Transverse colon (tissue), 4 donors: ENCODE measurements around the gene PHACTR2. TPM values are rescaled to one million over a fixed set of nuclear protein-coding genes. Genes with fewer than 3 reads are reported as not detected.

Experiments used
- DNase-seq: peaks from one replicate; pipeline ENCODE4 v3.0.0-alpha.2; 2019
- H3K27ac ChIP-seq, 4 donors: fragments of 200-600 bp; sonication (generic); 2 replicates each; pipeline ENCODE4 v1.5.1; 2016 to 2018; ENCODE audit warnings: inconsistent platforms in 4 of 4
- H3K27me3 ChIP-seq: fragments of 200-600 bp; sonication (generic); 2 replicates; pipeline ENCODE4 v1.5.1; 2017; ENCODE audit warnings: inconsistent platforms
- H3K36me3 ChIP-seq, 4 donors: fragments of 200-600 bp; sonication (generic); 2 replicates each; pipeline ENCODE4 v1.5.1; 2017 to 2019; ENCODE audit warnings: inconsistent platforms in 4 of 4
- H3K4me1 ChIP-seq, 4 donors: fragments of 200-600 bp; sonication (generic); 2 replicates each; pipeline ENCODE4 v1.5.1; 2017 to 2020; ENCODE audit warnings: inconsistent platforms in 4 of 4
- H3K4me3 ChIP-seq, 4 donors: fragments of 200-600 bp; sonication (generic); 1 replicate in 1 of 4; 2 replicates in 3 of 4; pipeline versions ENCODE4 v1.5.1 to v1.6.1; 2017 to 2019; ENCODE audit warnings: inconsistent platforms in 4 of 4
- H3K9me3 ChIP-seq, 2 donors: fragments of 200-600 bp; sonication (generic); 2 replicates each; pipeline ENCODE4 v1.5.1; 2017 to 2019; ENCODE audit warnings: inconsistent platforms in 2 of 2
- CTCF ChIP-seq, 5 experiments: fragments of 200-600 bp in 3 of 5; fragments of 450-650 bp in 2 of 5; sonication (generic) in 3 of 5; IDR thresholded peaks; 1 replicate in 2 of 5; 2 replicates in 3 of 5; pipeline ENCODE4 v1.5.1; 2016 to 2017; ENCODE audit warnings: antibody characterized with exemption in 5 of 5, inconsistent platforms in 3 of 5, mild to moderate bottlenecking in 2 of 5, moderate library complexity in 1 of 5
- EP300 ChIP-seq: sonication (generic); formaldehyde crosslinking; IDR thresholded peaks from one replicate; pipeline ENCODE4 v1.6.1; 2017; ENCODE audit warnings: antibody characterized with exemption, low read depth
- POLR2A ChIP-seq: fragments of 450-650 bp; IDR thresholded peaks from one replicate; pipeline ENCODE4 v1.6.1; 2016; ENCODE audit warnings: antibody characterized with exemption, mild to moderate bottlenecking, moderate library complexity
- POLR2AphosphoS5 ChIP-seq, 3 donors: sonication (generic); formaldehyde crosslinking; IDR thresholded peaks; one replicate each; pipeline ENCODE4 v1.6.1; 2016; ENCODE audit warnings: antibody characterized with exemption in 3 of 3
- WGBS, 2 donors: methylation state at CpG; one replicate each; pipeline ENCODE4 v1.1.5; 2018; ENCODE audit warnings: low coverage in 1 of 2; 5-methylcytosine and 5-hydroxymethylcytosine counted together
- in situ Hi-C, 4 donors: fragments of 200-750 bp; cut with MboI; loops; one replicate each; pipeline versions ENCODE4 v1.15.0 to v1.15.1; 2017; ENCODE audit warnings: low sequenced_read_pairs in 3 of 4, low pct_ligation_motif_present in 1 of 4, low pct_unique_long_range_greater_than_20kb in 1 of 4
- intact Hi-C: fragments of 100-400 bp; cut with DNase I; formaldehyde crosslinking; loops from one replicate; pipeline ENCODE4 v1.15.1; 2023; ENCODE audit warnings: low total_unique reads
- total RNA-seq, 4 donors: library from RNA; depleted of rRNA; stranded (reverse); fragments of >200 nt; gene quantifications; one replicate each; pipeline ENCODE4 v1.1.0, GENCODE V29; 2016

PHACTR2 gene
- total RNA-seq, 4 donors from 2014 or later, result 38.6 to 56.8 (median 48.7) TPM

- WGBS, 2 donors, result 90% methylated on average over 8 of the region's 8 CpGs; no CpG with 5 or more reads in 1 of the 2 donors
- in situ Hi-C loops (no loop called here), intact Hi-C loops (no loop called here)
- no peak for DNase-seq
- peaks cover 0 to 11% (median 5%) of the 10 kb centered on the region in 4 donors for H3K36me3 ChIP-seq
- no peaks in the 10 kb centered on the region for H3K27me3 ChIP-seq
- no peaks in the 10 kb centered on the region for H3K9me3 ChIP-seq
- no peak overlapping the region for H3K27ac ChIP-seq
- H3K4me1 ChIP-seq, result no peaks in the 10 kb centered on the region
- TF ChIP-seq EP300 (no peak), POLR2AphosphoS5 (IDR thresholded peaks at IDR 0.05) (no peak)
- H3K4me3 ChIP-seq, result no peak overlapping the region
Measured at GRCh38 chr6:143765422-143766184, 87.8 kb downstream of the PHACTR2 start.

- DNase-seq, result no peak
- Histone ChIP-seq H3K27ac (no peak overlapping the region), H3K4me3 (no peak overlapping the region), H3K9me3 (no peaks in the 10 kb centered on the region), H3K27me3 (no peaks in the 10 kb centered on the region), H3K36me3 (peaks cover 0 to 11% (median 5%) of the 10 kb centered on the region in 4 donors), H3K4me1 (no peaks in the 10 kb centered on the region)
- in situ Hi-C loops, result no loop called here
- intact Hi-C loops, result no loop called here
- TF ChIP-seq EP300 (no peak), POLR2AphosphoS5 (IDR thresholded peaks at IDR 0.05) (no peak), POLR2A (no peak), CTCF (IDR thresholded peaks at IDR 0.05) (no peak)
- WGBS, 2 donors, result 100% methylated on average over 1 of the region's 1 CpG
Measured at GRCh38 chr6:143766185-143766553, 88.4 kb downstream of the PHACTR2 start.

- no peak overlapping the region for H3K27ac ChIP-seq
- no peaks in the 10 kb centered on the region for H3K27me3 ChIP-seq
- no peak for DNase-seq
- 89 to 93% methylated on average over 2 of the region's 2 CpGs for WGBS, 2 donors
- in situ Hi-C loops, result no loop called here
- H3K9me3 ChIP-seq, result no peaks in the 10 kb centered on the region
- TF ChIP-seq CTCF (IDR thresholded peaks at IDR 0.05) (no peak), POLR2A (no peak), POLR2AphosphoS5 (IDR thresholded peaks at IDR 0.05) (no peak), EP300 (no peak)
- intact Hi-C loops, result no loop called here
- no peak overlapping the region for H3K4me3 ChIP-seq
- peaks cover 0 to 11% (median 5%) of the 10 kb centered on the region in 4 donors for H3K36me3 ChIP-seq
- H3K4me1 ChIP-seq, result no peaks in the 10 kb centered on the region
Measured at GRCh38 chr6:143767433-143767832, 89.7 kb downstream of the PHACTR2 start.

GRCh38 chr6:143772116-143773086 is 94.6 kb downstream of the PHACTR2 start:
- Histone ChIP-seq H3K27me3 (no peaks in the 10 kb centered on the region), H3K36me3 (peaks cover 0 to 4% (median 0%) of the 10 kb centered on the region in 4 donors), H3K4me1 (peaks cover 3 to 25% (median 10%) of the 10 kb centered on the region in 4 donors), H3K9me3 (no peaks in the 10 kb centered on the region), H3K4me3 (no peak overlapping the region), H3K27ac (peak overlapping the region; percentile 42 to 56 (median 55))
- in situ Hi-C loops, result no loop called here
- no peak for DNase-seq
- intact Hi-C loops, result no loop called here
- TF ChIP-seq EP300 (no peak), POLR2A (no peak), POLR2AphosphoS5 (IDR thresholded peaks at IDR 0.05) (no peak), CTCF (IDR thresholded peaks at IDR 0.05) (no peak)
- WGBS, 2 donors, result 64 to 77% methylated on average over 11 to 16 of the region's 16 CpGs
